Esophagus muscularis mucosa (tissue), 3 donors: ENCODE measurements around the gene DISC1.

Source experiments
- POLR2AphosphoS5 ChIP-seq, 2 donors: sonication (generic); formaldehyde crosslinking; IDR thresholded peaks; one replicate each; pipeline ENCODE4 v1.6.1; 2017; ENCODE audit warnings: antibody characterized with exemption in 2 of 2
- TF ChIP-seq, protein P1 (sequence below), 3 experiments: fragments of 200-600 bp in 2 of 3; fragments of 450-650 bp in 1 of 3; sonication (generic) in 2 of 3; IDR thresholded peaks; one replicate each; pipeline ENCODE4 v1.5.1; 2017 to 2019; ENCODE audit warnings: antibody characterized with exemption in 3 of 3, mild to moderate bottlenecking in 2 of 3, moderate library complexity in 1 of 3

- no peak for TF ChIP-seq POLR2AphosphoS5 (IDR thresholded peaks at IDR 0.05)
- TF ChIP-seq, protein P1, sequence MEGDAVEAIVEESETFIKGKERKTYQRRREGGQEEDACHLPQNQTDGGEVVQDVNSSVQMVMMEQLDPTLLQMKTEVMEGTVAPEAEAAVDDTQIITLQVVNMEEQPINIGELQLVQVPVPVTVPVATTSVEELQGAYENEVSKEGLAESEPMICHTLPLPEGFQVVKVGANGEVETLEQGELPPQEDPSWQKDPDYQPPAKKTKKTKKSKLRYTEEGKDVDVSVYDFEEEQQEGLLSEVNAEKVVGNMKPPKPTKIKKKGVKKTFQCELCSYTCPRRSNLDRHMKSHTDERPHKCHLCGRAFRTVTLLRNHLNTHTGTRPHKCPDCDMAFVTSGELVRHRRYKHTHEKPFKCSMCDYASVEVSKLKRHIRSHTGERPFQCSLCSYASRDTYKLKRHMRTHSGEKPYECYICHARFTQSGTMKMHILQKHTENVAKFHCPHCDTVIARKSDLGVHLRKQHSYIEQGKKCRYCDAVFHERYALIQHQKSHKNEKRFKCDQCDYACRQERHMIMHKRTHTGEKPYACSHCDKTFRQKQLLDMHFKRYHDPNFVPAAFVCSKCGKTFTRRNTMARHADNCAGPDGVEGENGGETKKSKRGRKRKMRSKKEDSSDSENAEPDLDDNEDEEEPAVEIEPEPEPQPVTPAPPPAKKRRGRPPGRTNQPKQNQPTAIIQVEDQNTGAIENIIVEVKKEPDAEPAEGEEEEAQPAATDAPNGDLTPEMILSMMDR (IDR thresholded peaks at IDR 0.05) = no peak
Measured at GRCh38 chr1:231918239-231919015, 291.8 kb downstream of the DISC1 start.
